Nucleus accumbens (tissue), 56 donors: Measurements from ENCODE around the gene ESR2.
"Not testable (repeated sequence)": the region's sequence is repeated elsewhere in the genome, so short reads cannot be mapped to it uniquely, and the experiment has no call there.

ENCODE experiments used
- DNase-seq, 56 donors: peaks; one replicate each; lab custom pipeline; 2025; lab: John Stamatoyannopoulos, UW

ESR2 gene

GRCh38 chr14:64170181-64170580, 124.0 kb downstream of the ESR2 start:
- DNase-seq = no peak

DNA sequence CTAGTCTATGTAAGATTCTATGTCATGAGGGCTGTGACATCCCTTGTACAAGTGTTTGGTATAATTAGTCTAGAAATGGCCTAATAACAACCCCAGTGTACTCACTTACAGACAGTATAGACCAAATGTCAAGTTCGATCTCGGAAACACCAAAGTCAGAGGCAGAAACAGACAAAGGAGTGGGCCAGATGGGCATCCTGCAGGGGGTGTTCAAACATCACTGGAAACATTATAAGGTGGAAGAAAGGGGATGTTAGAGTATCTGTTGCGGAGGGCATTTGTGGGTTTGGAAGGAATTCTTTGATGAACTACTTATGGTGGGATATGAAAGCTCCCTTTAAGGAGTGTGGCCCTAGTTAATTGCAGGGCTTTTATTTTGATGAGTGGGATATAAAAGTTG, 134.6 kb downstream of the ESR2 start:
- DNase-seq = no peak

- no peak for DNase-seq
Measured at GRCh38 chr14:64158608-64159007, 135.6 kb downstream of the ESR2 start.

- DNase-seq = no peak
Measured at GRCh38 chr14:64149921-64150320, 144.2 kb downstream of the ESR2 start.

DNA sequence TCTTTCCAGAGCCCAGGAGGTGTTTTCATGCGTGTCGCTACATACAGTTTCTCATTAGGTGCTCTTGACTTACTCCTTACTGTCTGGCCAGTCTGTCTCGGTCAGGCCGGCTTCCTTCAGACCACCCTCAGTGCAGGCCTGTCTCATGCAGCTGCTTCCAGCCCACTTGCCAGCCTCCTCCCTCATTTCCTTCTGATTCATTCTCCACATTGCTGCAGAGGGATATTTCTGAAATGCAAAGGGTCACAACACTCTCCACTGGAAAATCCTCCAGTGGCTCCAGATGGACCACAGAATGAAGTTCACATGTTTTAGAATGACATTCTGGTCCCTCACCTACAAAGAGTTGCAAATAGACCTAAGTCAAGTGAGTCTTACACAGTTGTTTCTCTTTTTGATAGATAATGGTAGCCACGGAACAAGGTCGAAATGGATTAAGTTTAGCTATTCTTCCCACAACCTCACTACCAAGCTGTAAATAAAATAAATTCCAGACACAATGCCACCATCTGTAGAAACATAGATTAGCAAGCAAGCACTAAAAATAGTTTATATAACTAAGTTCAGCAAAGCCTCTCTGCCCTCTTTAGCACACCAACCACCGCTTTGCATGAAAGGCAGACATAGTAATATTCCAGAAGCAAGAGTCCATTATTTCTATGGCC, 146.9 kb downstream of the ESR2 start:
- no peak for DNase-seq

DNA sequence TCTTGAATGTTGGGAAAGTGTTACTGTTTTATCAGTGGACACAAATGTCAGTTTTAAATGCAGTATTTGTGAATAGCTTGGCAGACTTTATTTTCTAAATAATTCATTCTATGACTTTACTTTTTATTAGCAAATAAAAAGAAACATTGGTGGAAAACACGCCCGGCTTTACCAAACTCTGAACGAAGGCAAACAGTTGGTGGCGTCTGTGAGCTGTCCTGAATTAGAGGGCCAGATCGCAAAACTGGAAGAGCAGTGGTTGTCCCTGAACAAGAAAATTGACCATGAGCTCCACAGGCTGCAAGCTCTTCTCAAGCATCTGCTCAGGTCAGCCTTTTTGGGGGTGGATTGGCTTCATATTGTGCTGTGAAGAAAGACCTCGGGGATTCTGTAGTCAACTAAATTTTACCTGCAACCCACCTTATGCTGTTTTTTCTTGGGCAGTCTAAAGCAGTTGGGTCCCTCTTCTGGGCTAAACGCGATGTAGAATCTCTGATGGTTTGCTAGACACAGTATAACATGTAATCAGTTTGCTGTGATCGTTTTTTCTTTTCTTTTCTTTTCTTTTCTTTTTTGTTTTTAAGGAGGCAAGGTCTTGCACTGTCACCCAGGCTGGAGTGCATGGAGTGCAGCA, 156.4 kb downstream of the ESR2 start:
- DNase-seq = peak in 1 of 56 donors; percentile 2

DNA sequence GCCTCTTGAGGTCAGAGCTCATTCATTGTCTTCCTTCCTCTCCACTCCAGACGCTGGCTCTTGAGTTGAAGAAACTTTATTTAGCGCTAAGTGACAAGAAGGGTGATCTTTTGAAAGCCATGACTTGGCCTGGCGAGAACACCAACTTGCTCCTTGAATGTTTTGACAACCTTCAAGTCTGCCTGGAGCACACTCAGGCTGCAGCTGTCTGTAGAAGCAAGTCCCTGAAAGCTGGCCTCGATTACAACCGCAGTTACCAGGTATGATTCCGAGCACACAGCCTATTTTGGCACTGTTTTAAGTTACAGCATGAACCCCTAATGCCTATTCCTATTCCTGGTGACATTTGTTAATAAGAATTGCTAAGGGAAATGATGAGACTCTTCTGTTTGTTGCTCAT, 167.6 kb downstream of the ESR2 start:
- DNase-seq = no peak

- DNase-seq = no peak
Measured at GRCh38 chr14:64125270-64125669, 168.9 kb downstream of the ESR2 start.

DNA sequence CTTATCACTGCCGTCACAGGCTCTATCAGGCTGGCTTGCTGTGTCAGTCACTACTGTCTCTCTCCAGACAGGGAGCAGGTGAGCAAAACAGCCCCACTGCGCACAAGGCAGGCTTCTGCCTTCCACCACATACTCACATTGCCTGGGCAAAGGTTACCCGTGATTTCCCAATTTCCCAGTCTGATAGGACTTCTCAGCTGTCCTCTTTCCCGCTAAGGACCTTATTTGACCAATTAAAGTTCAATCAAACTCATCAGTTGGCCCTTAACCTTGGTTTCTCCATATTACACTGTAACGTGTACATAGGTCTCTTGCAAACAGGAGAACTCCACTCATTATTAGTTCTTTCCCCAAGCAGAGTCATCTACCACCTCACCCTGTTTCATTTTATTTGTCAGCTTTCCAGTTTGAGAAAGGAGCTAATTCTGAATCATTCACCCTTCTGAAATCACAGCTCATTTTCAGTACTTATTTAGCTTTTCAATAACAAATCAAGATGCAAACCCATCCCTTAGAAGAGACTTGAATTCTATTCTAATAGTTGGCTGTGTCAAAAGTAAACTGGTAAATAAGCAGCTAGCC, 170.8 kb downstream of the ESR2 start:
- no peak for DNase-seq

DNA sequence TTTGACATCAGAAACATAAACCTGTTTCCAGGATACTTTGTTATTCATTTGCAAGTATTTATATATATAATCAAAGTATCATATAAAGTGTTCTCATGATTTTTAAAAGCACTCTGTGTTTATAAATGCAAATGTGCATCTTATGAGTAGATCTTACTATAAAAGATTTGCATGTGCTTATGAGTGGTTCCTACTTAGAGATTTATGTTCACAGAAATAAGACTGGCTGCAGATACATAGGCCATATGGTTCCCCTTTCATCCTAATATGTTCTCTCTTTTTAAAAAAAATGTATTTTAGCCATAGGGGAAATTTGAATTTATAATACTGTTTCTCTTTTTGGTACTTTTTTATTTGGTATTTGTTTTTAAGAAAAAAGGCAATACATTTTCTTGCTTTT, 174.2 kb downstream of the ESR2 start:
- no peak for DNase-seq

DNA sequence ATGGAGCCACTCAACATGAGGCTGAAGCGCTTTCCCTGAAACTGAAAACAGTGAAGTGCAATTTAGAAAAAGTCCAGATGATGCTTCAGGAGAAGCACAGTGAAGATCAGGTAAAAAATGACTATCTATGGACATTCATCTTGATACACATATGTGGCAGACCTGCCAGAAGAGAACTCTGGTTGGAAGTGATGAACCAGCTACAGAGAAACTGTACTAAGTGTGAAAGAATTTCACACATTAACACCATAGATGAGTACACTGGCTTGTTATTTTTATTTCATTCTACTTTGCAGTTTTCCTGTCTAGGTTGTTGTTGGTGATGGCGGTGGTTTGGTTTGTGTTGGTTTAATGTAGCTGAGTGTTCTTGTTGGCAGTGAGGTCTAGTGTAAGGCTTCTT, 174.7 kb downstream of the ESR2 start:
- DNase-seq = no peak

DNA sequence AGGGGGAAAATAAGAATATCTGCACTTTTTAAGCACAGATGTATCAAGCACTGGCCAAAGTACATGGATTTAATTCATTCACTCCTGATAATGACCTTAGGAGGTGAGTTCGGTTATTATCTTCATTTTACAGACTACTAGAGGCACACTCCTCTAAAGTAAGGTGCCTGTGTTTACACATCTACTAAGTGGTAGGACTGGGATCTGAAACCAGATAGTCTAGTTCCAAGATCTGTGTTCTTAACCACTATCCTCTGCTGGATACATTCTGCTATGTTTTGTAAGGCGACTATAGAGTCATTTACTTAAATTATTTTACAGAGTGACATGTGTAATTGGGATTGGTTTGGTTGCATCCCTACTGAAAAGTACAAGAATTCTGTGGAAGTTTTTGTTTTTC, 175.3 kb downstream of the ESR2 start:
- no peak for DNase-seq

DNA sequence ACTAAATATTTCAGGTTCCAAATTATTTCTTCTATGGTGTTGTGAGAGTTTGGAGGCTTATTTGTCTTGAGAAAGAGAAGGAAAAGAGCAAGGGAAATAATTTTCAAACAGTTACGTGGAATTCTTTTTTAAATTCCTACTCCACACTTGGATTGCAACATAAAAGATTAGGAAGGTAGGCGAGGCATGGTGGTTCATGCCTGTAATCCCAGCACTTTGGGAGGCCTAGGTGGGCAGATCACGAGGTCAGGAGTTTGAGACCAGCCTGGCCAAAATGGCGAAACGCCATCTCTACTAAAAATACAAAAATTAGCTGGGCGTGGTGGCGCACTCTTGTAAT, 175.8 kb downstream of the ESR2 start:
- DNase-seq = not testable (repeated sequence)

DNA sequence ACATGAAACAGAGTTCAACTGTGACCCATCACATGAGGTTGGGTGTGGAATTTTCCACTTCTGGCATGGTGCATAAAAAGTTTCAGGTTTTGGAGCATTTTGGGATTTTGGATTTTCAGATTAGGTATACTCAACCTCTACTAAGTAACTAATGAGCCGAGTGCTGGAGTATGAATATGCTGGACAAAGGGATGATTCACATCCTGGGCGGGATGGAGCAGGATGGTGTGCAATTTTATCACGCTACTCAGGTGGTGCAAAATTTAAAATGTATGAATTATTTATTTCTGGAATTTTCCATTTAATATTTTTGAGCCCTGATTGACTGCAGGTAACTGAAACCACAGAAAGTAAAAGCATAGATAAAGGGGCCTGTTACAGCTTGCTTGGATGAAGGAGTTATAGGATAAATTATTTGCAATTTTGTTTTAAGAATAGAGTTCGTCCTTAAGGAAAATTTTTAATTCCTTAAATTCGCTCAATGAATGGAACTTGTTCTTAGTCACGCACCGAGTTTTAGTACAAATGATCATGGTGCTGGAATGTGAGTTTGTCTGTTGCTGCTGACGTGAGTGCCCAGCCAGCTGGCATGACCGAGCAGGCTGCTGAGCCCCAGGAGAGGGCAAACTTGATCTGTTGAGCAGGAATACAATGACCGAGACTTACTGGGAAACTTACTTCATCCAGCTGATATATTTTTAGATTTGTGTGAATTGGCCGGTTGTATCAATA, 176.3 kb downstream of the ESR2 start:
- peak in 1 of 56 donors; percentile 1 for DNase-seq

- DNase-seq = no peak
Measured at GRCh38 chr14:64115401-64115800, 178.8 kb downstream of the ESR2 start.

- no peak for DNase-seq
Measured at GRCh38 chr14:64114796-64115195, 179.4 kb downstream of the ESR2 start.

- no peak for DNase-seq
Measured at GRCh38 chr14:64114166-64114565, 180.0 kb downstream of the ESR2 start.

DNA sequence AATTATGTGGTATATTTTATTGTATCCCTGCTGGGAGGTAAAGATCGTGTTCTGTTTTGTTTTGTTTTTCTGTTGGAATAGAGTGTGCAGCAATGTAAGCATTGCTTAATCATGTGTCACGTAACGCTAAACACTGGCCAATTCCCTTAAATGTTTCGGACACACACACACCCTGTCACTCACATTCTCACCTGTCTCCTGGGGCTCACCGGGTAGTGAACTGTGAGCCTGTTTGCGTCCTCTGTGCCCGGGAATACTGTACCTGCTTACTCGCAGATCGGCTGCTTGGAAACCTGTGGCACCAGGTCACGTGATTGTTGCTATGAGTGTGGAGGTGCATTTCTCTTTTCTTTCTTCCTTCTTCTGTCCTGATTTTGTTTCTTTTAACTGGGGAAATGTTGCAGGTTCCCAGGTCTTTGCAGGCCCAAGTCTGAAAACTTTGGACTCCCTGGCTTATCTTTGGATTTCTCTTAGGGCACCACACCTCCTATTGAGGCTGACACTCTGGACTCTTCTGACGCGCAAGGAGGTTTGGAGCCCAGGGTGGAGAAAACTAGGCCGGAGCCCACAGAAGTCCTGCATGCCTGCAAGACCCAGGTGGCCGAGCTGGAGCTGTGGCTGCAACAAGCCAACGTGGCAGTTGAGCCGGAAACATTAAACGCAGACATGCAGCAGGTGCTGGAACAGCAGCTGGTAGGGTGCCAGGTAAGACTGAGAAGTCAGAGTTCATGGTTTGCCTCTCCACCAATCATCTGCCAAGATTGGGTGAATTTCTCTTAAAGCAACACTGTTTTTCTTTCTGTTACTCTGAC, 181.1 kb downstream of the ESR2 start:
- no peak for DNase-seq

DNA sequence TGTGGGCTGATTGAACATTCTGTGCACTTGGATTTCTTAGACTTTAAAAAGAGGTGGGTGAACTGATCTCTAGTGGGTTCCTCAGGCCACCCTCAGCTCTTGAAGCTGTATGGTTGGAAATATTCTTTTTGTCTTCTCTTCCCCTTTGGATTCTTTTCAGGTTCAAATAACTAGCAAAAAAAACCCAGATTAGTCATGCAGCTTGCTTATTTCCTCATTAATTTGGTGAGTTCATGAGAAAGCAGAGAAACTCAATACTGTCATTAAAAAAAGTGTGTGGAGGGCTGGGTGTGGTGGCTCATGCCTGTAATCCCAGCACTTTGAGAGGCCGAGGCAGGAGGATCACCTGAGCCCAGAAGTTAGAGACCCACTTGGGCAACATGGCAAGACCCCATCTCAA, 183.4 kb downstream of the ESR2 start:
- DNase-seq = no peak

GRCh38 chr14:64109819-64110554, 184.2 kb downstream of the ESR2 start:
- DNase-seq = no peak
